Putamen (tissue), 1 donor: ENCODE results near the gene LMBR1L.
"Not testable (repeated sequence)": the region's sequence is repeated elsewhere in the genome, so short reads cannot be mapped to it uniquely, and the experiment has no call there.

Source experiments
- DNase-seq: peaks from one replicate; pipeline ENCODE4 v3.0.0-alpha.2; 2016; ENCODE audit warnings: low spot score

LMBR1L gene, protein sequence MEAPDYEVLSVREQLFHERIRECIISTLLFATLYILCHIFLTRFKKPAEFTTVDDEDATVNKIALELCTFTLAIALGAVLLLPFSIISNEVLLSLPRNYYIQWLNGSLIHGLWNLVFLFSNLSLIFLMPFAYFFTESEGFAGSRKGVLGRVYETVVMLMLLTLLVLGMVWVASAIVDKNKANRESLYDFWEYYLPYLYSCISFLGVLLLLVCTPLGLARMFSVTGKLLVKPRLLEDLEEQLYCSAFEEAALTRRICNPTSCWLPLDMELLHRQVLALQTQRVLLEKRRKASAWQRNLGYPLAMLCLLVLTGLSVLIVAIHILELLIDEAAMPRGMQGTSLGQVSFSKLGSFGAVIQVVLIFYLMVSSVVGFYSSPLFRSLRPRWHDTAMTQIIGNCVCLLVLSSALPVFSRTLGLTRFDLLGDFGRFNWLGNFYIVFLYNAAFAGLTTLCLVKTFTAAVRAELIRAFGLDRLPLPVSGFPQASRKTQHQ

DNA sequence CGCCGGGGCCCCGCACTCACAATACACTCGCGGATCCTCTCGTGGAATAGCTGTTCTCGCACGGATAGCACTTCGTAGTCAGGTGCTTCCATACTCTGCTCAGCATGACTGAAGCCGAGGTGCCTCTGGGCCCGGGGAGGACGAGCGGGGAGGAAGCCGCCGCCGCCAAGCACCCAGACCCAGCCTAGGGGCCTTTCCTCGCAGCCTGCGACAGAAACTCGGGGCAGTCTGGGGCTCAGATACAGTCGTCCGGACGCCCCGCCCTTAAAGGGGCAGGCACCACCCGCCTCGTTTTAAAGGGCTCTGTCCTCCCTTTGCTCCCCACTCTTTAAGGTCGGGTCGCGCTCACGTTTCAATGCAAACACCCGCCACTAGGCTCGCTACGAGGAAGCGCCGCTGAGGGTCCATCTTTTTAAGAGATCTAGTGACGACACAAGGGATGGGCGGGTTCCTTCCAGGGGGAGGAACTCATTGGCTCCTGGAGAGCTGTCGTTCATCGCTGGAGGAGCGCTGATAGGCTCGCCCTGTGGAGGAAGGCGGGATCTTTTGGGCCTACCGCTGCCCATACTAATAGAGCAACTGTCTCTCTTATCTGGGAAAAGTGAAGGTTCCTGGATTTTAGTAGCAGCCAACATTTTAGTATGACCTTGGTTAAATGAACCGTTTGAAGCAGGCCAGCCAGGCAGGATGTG is at the start of gene LMBR1L:
Gene LMBR1L (minus strand): TSS at position 384 of the 692 bp plus-strand sequence. CDS start 292 bp downstream, at position 92.
- peak; percentile 98 for DNase-seq

DNA sequence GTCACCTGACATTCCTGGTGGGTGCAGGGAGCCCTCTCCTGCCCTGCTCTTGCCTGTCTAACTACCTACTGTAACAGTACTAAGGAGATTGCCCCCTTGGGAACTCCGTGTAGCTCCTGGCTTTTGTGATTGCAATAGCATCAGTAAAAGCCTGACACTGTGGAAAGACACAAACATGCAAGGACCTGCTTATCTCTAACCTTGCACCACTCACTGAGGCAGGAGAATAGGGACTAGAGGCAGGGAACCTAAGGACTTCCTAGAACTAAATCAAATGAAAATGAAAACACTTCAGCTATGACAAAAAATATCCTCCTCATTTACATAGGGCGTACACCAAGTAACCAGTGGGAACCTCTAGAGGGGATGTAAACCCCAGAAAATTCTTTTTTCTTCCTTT is 49.8 kb upstream of the LMBR1L start:
- no peak for DNase-seq

DNA sequence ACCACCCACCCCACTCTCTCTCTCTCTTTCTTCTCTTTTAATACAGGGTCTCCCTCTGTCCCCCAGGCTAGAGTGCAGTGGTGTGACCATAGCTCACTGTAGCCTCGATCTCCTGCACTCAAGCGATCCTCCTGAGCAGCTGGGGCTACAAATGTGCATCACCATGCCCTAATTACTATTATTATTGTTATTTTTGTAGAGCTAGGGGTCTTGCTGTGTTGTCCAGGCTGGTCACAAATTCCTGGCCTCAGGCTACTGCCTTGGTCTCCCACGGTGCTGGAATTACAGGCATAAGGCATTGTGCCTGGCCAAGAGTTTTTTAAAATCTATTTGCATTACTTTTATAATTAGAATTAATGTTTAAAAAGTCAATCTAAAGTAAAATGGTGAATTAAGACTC is 43.6 kb upstream of the LMBR1L start:
- DNase-seq = no peak

DNA sequence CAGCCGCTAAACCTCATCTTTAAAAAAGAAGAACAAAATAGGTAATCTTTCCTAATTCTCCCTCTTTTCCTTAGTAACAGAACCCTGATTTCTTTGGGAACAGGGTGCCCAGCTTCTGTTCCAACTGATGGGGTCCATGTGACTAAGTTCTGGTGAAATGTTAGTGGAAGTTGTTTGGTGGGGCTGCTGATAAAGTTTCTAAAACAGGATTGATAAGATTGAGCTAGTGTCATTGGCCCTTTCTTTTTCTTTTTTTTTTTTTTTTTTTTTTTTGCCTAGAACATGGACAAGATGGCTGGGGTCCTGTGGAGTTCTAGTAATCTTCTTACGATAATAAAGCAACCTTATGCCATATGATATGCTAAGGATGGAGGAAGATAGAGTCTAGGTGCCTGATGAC is 36.7 kb upstream of the LMBR1L start:
- DNase-seq = no peak

DNA sequence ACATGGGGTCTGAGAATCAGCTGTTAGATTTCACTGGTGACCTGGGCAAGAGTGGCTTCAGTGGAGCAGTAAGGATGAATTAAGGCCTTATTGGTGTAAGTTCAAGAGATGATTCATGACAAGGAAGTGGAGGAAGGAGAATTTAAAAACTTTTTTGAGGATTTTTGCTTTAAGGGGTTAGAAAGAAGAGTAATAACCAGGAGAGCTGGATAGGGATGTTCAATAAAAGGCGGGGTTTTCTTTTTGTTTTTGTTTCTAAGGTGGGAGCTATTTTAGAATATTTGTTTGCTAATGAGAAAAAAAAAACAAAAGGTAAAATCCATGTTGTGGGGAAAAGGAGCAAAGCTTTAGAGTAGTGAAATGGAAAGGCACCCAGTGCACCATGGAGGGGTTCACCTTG is 35.8 kb upstream of the LMBR1L start:
- DNase-seq = no peak

DNA sequence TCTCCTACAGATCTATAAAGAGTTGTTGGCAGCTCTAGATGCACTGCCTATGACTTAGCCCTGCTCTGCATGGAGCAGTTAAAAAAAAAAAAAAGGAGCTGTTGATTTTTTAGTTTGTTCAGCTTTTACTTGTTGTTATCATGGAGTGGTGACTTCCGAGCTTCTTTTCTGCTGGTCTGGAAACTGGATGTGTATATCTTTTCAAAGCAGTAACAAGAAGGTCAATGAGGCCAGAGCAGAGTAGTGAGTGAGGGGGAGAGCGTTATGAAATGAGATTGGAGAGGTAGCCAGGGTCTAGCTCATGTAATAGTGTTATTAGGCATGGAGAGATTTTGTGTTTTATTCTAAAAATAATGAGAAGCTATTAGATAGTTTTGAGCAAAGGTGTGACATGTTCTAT is 33.7 kb upstream of the LMBR1L start:
- DNase-seq = no peak

DNA sequence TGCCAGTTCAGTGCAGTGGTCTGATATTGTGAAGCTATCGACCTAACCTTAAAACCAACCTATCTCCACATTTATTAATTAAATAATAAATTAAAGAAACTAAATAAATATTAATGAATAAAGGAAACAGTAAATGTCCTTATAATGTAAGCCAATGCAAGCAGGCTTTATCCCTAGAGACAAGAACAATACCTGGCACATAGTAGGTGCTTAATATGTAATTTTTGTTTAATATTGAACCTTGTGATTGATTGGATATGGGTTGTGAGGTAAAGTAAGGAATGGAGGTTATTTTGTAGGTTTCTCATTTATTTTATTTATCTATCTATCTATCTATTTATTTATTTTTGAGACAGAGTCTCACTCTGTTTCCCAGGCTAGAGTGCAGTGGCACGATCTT is 28.4 kb upstream of the LMBR1L start:
- no peak for DNase-seq

DNA sequence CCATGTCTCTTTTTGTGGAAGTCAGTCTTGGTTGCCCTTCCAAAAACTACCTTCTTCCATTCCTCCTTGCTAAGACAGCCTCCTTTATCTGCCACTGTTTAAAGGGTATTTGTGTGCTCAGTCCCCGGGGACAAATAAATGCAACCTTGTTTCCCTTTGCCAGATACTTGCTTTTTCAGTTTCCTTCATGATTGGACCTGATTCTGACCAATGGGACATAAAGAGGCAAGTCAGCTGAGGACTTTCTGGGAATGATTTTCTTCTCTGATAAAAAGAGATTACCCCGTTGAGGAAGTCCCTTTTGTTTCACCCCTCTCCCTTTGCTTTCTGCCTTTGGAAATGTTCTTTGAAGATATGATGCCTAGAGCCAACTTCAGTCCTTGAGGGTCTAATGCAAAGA is 27.9 kb upstream of the LMBR1L start:
- DNase-seq = no peak

DNA sequence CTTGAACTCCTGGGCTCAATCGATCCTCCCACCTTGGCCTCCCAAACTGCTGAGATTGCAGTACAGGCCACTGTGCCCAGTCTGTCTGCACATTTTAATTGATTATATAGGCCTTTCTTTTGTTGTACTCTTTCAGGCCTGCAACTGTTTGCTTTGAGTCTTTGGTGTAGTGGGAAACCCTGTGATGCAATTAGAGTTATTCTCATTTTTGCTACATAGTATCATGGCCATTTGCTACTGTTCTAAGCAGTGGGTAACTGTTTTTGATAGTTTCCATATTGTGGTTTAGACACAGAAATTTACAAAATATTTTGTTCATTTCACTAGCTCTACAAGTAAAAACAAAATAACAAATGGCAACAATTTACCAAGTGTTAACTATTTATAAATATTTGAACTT is 26.8 kb upstream of the LMBR1L start:
- no peak for DNase-seq

DNA sequence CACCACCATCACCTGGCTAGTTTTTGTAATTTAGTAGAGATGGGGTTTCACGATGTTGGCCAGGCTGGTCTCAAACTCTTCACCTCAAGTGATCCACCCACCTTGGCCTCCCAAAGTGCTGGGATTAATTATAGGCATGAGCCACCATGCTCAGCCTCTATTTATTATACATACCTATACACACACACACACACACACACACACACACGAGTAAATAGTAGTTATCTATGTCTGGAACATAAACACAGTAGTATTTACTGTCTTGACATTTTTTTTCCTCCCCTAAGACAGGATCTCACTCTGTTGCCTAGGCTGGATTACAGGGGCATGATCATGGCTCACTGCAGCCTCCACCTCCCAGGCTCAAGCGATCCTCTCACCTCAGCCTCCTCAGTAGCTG is 26.4 kb upstream of the LMBR1L start:
- not testable (repeated sequence) for DNase-seq

DNA sequence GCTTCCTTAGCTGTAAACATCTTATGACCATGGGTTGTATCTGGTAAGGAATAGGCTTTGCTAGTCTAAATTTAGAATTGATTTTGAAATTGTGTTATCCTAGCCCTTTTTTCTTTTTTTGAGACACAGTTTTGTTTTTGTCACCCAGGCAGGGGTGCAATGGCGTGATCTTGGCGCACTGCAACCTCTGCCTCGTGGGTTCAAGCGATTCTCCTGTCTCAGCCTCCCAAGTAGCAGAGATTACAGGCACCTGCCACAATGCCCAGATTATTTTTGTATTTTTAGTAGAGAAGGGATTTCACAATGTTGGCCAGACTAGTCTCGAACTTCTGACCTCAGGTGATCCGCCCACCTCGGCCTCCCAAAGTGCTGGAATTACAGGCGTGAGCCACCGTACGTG is 22.9 kb upstream of the LMBR1L start:
- no peak for DNase-seq

DNA sequence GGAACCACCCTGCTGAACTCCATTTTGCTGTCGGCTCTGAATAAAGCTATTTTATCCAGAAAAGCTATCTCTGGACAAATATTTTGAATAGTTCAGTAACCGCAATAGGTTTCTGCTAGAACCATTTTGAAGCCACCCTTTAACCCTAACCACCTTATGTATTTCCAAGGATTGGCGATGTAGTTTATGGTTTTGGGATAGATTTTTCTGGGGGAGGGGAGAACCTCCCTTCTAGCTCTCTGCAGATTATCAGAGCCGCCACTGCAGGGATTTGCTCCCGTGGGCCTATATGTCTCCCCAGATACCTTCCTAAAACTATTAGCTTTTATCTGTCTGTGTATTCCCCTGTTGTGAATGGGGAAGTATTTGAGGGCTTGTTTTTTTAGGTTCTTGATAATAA is 22.4 kb upstream of the LMBR1L start:
- no peak for DNase-seq

DNA sequence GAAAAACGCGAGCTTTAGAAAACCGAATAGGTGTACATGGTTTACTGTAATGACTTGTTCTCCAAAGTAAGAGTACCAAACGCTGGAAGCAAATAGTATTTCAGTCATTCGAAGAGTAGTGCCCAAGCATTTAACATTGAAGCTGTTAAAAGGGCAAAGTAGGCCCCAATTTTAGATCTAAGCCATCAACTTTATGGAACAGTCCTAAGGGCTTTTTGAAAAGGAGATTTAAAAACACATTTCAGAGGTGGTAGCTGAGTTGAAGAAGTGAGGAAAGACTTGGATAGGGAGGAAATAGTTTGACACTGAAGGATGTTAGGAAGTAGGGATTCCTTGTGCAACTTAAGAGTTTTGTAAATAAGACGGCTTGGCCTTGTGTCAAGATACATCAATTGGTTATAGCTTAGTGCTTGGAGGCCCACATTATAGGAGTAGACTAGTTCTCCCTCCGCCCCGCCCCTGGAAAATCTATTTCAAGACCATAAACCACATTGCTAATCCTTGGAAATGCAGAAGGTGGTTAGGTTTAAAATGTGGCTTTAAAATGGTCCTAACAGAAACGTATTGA is 21.3 kb upstream of the LMBR1L start:
- DNase-seq = peak; percentile 26

DNA sequence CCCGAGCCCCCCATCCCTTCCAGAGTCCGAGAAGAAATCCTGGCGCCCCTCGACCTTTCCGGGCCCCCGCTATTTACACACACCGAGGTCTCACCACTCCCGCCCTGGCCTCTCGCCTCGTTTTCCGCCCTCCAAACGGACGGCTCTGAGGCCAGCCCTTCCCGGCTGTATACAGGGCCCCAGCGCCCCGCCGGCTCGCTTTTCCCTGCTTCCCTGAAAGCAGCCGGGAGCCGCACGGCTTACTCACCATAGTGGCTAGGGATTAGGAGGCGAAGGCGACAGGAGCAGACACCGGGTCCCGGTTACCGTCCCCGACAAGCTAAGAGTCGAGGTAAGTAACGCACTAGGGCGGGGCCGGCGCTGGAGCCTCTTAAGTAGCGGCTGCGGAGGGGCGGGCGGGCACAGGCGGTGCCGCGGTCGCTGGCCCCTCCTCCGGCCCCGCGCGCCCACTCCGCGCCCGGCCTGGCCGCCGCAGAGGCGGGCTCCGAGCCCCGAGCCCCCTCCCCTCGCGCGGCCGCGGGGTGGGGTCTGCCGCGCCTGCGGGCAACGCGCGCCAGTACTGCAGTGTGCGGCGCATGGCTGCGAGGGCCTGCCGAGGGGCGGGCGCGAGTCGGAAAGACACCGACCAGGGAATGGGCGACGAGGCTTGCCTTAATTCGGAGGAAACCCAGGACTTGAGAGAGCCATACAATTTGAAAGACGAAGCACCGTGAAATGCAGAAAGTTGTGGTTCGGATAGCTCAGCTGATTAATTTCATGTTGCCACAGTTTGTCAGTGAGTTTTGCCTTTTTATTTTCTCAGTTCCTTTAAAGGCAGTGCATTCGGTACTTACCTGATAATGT is 20.6 kb upstream of the LMBR1L start, which contains the start of gene TUBA1B:
Gene TUBA1B (minus strand): TSS at position 345 of the 843 bp plus-strand sequence. CDS start 95 bp downstream, at position 250.
- peak; percentile 94 for DNase-seq

DNA sequence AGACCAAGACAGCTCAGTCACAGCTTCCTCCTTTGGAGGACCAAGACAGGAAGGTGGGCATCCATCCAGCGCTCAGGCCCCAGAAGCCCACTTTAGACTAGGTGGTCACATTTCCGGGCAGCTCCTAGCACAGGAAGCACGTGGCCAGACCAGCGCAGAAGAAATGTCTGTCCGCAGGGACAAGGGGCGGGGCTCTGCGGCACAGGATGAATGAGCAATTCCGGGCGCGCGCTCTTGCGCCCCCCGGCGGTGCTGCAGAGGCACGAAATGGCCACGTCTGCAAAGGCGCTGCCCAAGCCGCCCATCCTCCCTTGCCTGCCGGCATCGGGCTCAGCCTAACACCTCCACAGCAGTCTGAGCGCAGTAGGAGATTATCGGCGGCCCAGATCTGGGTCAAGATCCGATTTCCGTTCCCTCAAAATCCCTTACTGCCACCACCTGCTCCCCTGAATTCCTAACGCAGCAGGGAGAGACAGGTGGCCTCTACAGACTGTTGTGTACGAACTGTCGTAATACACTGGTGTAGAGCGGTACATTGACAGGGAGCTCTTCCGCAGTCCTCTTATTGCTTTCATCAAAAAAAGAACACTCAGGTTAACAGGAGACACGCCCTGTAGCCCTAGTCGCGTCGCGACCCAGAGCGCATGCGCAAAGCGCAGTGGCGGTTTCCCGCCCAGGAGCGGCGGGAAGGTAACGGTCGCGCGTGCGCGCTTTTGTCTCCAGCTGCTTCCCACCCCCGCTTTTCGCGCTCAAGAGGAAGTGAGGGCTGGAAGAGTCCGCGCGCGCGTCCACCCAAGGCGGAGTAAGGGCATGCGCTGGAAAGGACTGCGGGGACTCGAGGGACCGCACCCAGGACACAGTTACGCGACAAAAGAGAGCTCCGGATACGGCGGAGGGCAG is 19.8 kb upstream of the LMBR1L start:
- DNase-seq = peak; percentile 90

DNA sequence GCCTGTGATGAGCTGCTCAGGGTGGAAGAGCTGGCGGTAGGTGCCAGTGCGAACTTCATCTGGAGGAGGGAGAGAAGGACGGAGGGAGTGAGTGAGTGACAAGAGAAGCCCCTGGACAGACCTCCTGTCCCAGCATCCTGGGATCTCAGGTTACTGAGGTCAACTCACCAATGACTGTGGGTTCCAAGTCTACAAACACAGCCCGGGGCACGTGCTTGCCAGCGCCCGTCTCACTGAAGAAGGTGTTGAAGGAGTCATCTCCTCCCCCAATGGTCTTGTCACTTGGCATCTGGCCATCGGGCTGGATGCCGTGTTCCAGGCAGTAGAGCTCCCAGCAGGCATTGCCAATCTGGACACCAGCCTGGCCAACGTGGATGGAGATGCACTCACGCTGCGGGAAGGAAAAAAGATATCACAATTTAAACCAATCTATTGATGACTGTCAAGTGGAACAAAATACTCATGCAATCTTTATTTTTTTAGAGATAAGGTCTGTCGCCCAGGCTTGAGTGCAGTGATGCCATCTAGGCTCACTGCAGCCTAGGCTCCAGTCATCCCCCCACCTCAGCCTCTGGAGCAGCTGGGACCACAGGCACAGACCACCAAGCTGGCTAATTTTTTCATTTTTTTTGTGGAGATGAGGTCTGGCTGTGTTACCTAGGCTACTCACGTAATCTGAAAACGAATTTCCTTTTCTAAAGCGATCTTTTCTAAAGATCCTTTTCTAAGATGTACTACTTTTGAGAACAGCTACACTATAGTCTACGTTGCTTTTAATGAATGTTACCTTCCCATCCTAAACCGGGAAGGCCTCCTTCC is 18.9 kb upstream of the LMBR1L start:
- no peak for DNase-seq

DNA sequence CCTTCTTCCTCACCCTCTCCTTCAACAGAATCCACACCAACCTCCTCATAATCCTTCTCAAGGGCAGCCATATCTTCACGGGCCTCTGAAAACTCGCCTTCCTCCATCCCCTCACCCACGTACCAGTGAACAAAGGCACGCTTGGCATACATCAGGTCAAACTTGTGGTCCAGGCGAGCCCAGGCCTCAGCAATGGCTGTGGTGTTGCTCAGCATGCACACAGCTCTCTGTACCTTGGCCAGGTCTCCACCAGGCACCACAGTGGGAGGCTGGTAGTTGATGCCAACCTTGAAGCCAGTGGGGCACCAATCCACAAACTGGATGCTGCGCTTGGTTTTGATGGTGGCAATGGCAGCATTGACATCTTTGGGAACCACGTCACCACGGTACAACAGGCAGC is 17.3 kb upstream of the LMBR1L start:
- DNase-seq = not testable (repeated sequence)

DNA sequence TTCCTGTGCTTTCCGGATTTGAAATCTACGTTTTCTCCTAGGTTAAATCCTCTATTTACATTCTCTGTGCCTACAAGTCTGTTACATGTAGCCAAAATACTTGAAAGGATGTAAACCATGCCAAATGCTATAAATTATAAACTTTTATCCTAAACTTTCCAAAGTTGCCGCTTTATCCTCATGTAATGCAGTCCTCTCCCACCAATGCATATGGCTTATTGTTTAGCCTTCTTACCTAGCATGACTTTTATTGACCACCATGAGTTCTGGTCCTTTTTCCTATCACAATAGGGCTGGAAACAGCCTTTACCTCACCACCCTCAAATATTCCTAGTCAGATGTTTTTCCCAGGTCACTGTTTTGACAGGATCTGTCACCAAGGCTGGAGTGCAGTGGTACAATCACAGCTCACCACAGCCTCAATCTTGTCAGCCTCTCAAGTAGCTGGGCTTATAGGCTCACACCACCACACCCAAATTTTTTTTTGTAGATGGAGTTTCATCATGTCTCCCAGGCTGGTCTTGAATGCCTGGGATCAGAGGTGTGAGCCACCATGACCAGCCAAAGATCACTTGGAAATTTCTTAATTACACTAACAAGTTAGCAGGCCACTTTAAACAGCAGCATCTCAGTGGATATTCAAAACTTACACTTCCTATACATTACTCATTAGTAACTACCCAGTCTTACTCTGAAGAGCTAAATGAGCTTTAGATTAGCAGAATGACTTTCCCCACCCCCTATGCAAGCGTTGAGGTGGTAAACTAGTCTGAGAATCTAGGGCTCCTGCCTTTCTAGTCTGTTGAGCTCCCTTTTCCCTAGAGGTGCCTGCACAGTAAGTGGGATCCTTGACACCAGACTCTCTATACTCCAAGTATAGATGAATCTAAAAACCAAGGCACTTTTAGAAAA is 16.5 kb upstream of the LMBR1L start:
- DNase-seq = no peak
